Measurements from ENCODE around the gene KIF25.

GRCh38 chr6:167998215-167998614, 744 bp downstream of the KIF25 start:
- TF ChIP-seq CTCF (IDR thresholded peaks at IDR 0.05) (no peak), POLR2A (IDR thresholded peaks at IDR 0.05; ENCODE audit: low read depth) (no peak), EP300 (IDR thresholded peaks at IDR 0.05) (no peak)
